Osteoblast (primary cell): ENCODE data around the gene BASP1. TPM values are rescaled to one million over a fixed set of nuclear protein-coding genes. Genes with fewer than 3 reads are reported as not detected.

Experiments
- DNase-seq: peaks from one replicate; pipeline ENCODE4 v3.0.0; 2011; ENCODE audit warnings: low spot score, mixed read lengths; ENCODE audit not compliant: insufficient read length; ENCODE audit errors: missing footprints
- H2AFZ ChIP-seq: 2 replicates; pipeline ENCODE4 v1.6.0; 2011; ENCODE audit warnings: mild to moderate bottlenecking, low read length
- H3K27ac ChIP-seq: 2 replicates; pipeline ENCODE4 v1.5.1; 2011; ENCODE audit warnings: mild to moderate bottlenecking, low read depth, low read length, moderate library complexity
- H3K27me3 ChIP-seq: 2 replicates; pipeline ENCODE4 v1.6.0; 2012; ENCODE audit warnings: mild to moderate bottlenecking, control low read depth, inconsistent platforms, low read length, moderate library complexity; ENCODE audit not compliant: insufficient read depth
- H3K36me3 ChIP-seq: 2 replicates; pipeline ENCODE4 v1.5.1; 2011; ENCODE audit warnings: mild to moderate bottlenecking, low read length, control low read depth, moderate library complexity; ENCODE audit not compliant: insufficient read depth
- H3K4me1 ChIP-seq: 2 replicates; pipeline ENCODE4 v1.5.1; 2011; ENCODE audit warnings: mild to moderate bottlenecking, low read length, control low read depth, moderate library complexity; ENCODE audit not compliant: insufficient read depth
- H3K4me2 ChIP-seq: 2 replicates; pipeline ENCODE4 v1.6.0; 2011; ENCODE audit warnings: mild to moderate bottlenecking, low read length; ENCODE audit not compliant: insufficient read depth
- H3K4me3 ChIP-seq: fragments of 200-600 bp; sonication (generic); 3 replicates; pipeline ENCODE4 v1.5.1; 2012; ENCODE audit warnings: mild to moderate bottlenecking, low read length, inconsistent platforms; ENCODE audit not compliant: insufficient read depth
- H3K79me2 ChIP-seq: 2 replicates; pipeline ENCODE4 v1.6.0; 2012; ENCODE audit warnings: mild to moderate bottlenecking, low read length, control low read depth, inconsistent platforms; ENCODE audit not compliant: insufficient read depth
- H3K9me3 ChIP-seq: 2 replicates; pipeline ENCODE4 v1.5.1; 2011; ENCODE audit warnings: low read depth, low read length, control low read depth
- H4K20me1 ChIP-seq: 2 replicates; pipeline ENCODE4 v1.6.0; 2012; ENCODE audit warnings: mild to moderate bottlenecking, low read length, control low read depth; ENCODE audit not compliant: insufficient read depth
- CTCF ChIP-seq: IDR thresholded peaks from 2 replicates; pipeline ENCODE4 v1.5.1; 2011; ENCODE audit warnings: mild to moderate bottlenecking, low read depth, low read length, moderate library complexity; ENCODE audit errors: extremely low read depth
- total RNA-seq: library from RNA; depleted of rRNA; stranded (reverse); fragments of >200 nt; gene quantifications from 2 replicates; pipeline ENCODE4 v1.2.3, GENCODE V29; 2012

Gene BASP1
- total RNA-seq, 1 donor, result 242 TPM

- H3K27me3 ChIP-seq, result no peaks in the 10 kb centered on the region
- peaks cover 5% of the 10 kb centered on the region for H3K36me3 ChIP-seq
- H4K20me1 ChIP-seq, result peaks cover 63% of the 10 kb centered on the region
These were observed 42.3 kb downstream of the BASP1 start for GRCh38 chr5:17259630-17260257.

GRCh38 chr5:17260549-17260948 is 43.1 kb downstream of the BASP1 start:
- H4K20me1 ChIP-seq, result peaks cover 65% of the 10 kb centered on the region
- H3K4me3 ChIP-seq, result no peak overlapping the region
- H3K36me3 ChIP-seq, result peaks cover 2% of the 10 kb centered on the region
- no peak overlapping the region for H3K4me2 ChIP-seq
- peaks cover 99% of the 10 kb centered on the region for H3K79me2 ChIP-seq
- TF ChIP-seq CTCF, result no peak
- peaks cover 32% of the 10 kb centered on the region for H3K4me1 ChIP-seq
- no peaks in the 10 kb centered on the region for H3K27me3 ChIP-seq
- H2AFZ ChIP-seq, result no peak overlapping the region
- no peaks in the 10 kb centered on the region for H3K9me3 ChIP-seq
- no peak for DNase-seq
- H3K27ac ChIP-seq, result no peak overlapping the region

More at GRCh38 chr5:17259630-17260257, 42.3 kb downstream of the BASP1 start:
- Histone ChIP-seq H3K4me2 (no peak overlapping the region), H3K4me3 (no peak overlapping the region), H3K9me3 (no peaks in the 10 kb centered on the region), H3K79me2 (peaks cover 99% of the 10 kb centered on the region), H2AFZ (no peak overlapping the region), H3K4me1 (peaks cover 40% of the 10 kb centered on the region), H3K27ac (no peak overlapping the region)
- no peak for TF ChIP-seq CTCF
- DNase-seq, result no peak

DNA sequence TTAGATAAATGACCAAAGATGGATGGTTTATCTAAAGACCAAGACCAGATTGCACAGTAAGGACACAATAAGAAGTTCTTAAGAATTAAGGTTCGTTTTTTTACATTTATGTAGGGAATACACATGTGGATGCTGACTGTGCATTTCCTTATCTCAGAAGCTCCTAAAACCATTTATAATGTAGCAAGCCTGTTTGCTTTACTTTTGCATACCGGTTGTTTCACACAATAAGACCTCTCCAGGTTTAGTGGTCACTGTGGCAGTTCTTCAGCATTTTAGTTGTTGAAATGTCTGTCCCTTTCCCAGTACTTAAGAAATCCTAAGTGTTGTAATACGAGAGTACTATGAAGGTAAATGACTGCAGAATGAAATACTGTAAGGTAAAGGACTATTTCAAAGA is 43.6 kb downstream of the BASP1 start:
- no peak for TF ChIP-seq CTCF
- Histone ChIP-seq H3K79me2 (peaks cover 99% of the 10 kb centered on the region), H3K9me3 (no peaks in the 10 kb centered on the region), H4K20me1 (peaks cover 65% of the 10 kb centered on the region), H3K4me1 (peaks cover 27% of the 10 kb centered on the region), H3K36me3 (peaks cover 2% of the 10 kb centered on the region), H2AFZ (no peak overlapping the region), H3K27me3 (no peaks in the 10 kb centered on the region), H3K4me3 (no peak overlapping the region), H3K27ac (no peak overlapping the region), H3K4me2 (no peak overlapping the region)
- no peak for DNase-seq

DNA sequence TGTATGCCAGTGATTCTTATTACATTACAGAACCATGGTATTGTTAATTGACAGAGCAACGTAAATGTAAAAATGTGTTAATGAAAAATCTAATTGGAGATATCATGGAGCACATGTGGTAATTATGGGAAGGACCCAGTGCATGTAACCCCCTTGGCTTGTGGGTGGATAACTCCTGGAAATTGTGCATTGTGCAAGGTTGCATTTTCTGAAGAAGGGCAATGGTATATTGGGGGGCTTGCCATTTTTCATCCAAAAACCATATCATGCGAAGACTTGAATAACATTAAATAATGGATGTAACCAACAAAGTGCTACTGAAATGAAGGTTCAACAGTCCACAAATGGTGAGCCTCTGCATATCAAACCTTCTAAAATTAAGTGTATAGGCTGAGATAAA is 47.6 kb downstream of the BASP1 start:
- H3K27ac ChIP-seq, result no peak overlapping the region
- no peak for TF ChIP-seq CTCF
- H2AFZ ChIP-seq, result no peak overlapping the region
- DNase-seq, result no peak
- H3K4me1 ChIP-seq, result no peaks in the 10 kb centered on the region
- H3K4me2 ChIP-seq, result no peak overlapping the region
- peaks cover 66% of the 10 kb centered on the region for H4K20me1 ChIP-seq
- peaks cover 97% of the 10 kb centered on the region for H3K79me2 ChIP-seq
- H3K9me3 ChIP-seq, result no peaks in the 10 kb centered on the region
- H3K4me3 ChIP-seq, result no peak overlapping the region
- no peaks in the 10 kb centered on the region for H3K36me3 ChIP-seq
- H3K27me3 ChIP-seq, result no peaks in the 10 kb centered on the region
